HG03432 (cell line): ENCODE data around the gene CHL1.

Experiments used
- ATAC-seq: cut with Tn5 transposase; IDR thresholded peaks from one replicate; pipeline ENCODE4 v1.9.1; 2021; ENCODE audit warnings: mild to moderate bottlenecking, moderate library complexity; ENCODE audit not compliant: unreplicated experiment

Gene CHL1

GRCh38 chr3:454986-455385 lies 258.4 kb downstream of the CHL1 start:
- no peak for ATAC-seq

GRCh38 chr3:458124-458523 lies 261.6 kb downstream of the CHL1 start:
- no peak for ATAC-seq

- no peak for ATAC-seq
Measured at GRCh38 chr3:458653-459310, 262.2 kb downstream of the CHL1 start.
